HAP-1 (cell line): Measurements from ENCODE around the gene AK3.
A peak's percentile ranks its signal among the peaks of the same experiment; 100 is the strongest.

ENCODE experiments used
- DNase-seq, 2 experiments: peaks; one replicate each; pipeline ENCODE4 v3.0.0-alpha.2; 2016 to 2020; ENCODE audit warnings: low spot score in 2 of 2
- H3K27me3 ChIP-seq: fragments of 250-450 bp; sonication (Bioruptor Pico); 2 replicates; pipeline ENCODE4 v1.5.1; 2020; ENCODE audit warnings: low read depth, mild to moderate bottlenecking, moderate library complexity
- H3K36me3 ChIP-seq: fragments of 250-450 bp; sonication (Bioruptor Pico); replicated peaks from 2 replicates; pipeline ENCODE4 v1.5.1; 2020; ENCODE audit warnings: mild to moderate bottlenecking
- H3K4me1 ChIP-seq: fragments of 250-450 bp; sonication (Bioruptor Pico); 2 replicates; pipeline ENCODE4 v1.5.1; 2020; ENCODE audit warnings: mild to moderate bottlenecking
- H3K4me3 ChIP-seq: fragments of 250-450 bp; sonication (Bioruptor Pico); 2 replicates; pipeline ENCODE4 v1.5.1; 2020; ENCODE audit warnings: mild to moderate bottlenecking, moderate library complexity
- H3K9me3 ChIP-seq: fragments of 250-450 bp; sonication (Bioruptor Pico); 2 replicates; pipeline ENCODE4 v1.5.1; 2020; ENCODE audit warnings: mild to moderate bottlenecking, moderate library complexity
- in situ Hi-C: fragments of 300-500 bp; cut with MboI; formaldehyde crosslinking; loops from 3 replicates; pipeline ENCODE4 v1.14.3; 2020; ENCODE audit warnings: low sequenced_read_pairs, inconsistent platforms, mixed read lengths

The AK3 gene

DNA sequence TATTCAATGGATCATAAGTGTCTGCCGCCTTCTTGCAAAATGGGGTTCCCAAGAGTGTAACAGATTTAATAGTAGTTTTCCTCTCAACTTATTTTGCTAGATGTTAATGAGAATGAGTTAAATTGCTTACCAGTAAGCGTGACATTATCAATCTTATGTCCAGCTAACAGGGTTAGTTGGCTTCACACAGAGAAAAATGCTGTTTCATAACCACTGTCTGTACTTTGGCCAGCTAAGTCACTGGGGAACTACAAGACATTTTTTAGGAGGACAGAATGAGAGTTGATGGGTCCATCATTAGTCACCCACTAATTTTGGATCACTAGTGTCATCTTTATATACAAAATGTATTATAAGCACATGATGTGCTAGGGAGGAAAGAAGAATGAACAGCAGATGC lies 60.3 kb downstream of the AK3 start:
- no peaks in the 10 kb centered on the region for H3K27me3 ChIP-seq
- H3K4me3 ChIP-seq, result peak overlapping the region; percentile 55
- no peak for DNase-seq
- in situ Hi-C loops, result no loop called here
- H3K9me3 ChIP-seq, result no peaks in the 10 kb centered on the region
- H3K36me3 ChIP-seq, result peaks cover 11% of the 10 kb centered on the region
- peaks cover 19% of the 10 kb centered on the region for H3K4me1 ChIP-seq

DNA sequence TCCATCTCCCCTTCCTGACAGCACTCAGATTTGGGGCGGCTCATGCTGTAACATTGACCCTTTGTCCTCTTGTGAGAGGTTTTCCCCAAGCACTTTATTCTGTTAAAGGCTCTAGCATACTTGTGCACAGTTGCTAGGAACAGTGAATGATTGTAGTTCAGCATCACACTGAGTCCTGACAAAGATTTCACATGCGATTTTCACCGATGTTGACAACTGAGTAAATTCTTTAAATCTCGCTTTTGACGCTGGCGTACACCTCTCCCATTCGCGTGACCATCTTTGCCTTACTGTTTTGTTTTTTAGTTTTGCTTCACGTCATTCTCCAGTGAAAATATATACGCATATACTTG lies 60.9 kb downstream of the AK3 start:
- in situ Hi-C loops, result no loop called here
- H3K9me3 ChIP-seq, result no peaks in the 10 kb centered on the region
- peaks cover 19% of the 10 kb centered on the region for H3K4me1 ChIP-seq
- H3K36me3 ChIP-seq, result peaks cover 5% of the 10 kb centered on the region
- DNase-seq, result no peak
- no peaks in the 10 kb centered on the region for H3K27me3 ChIP-seq
- peak overlapping the region; percentile 55 for H3K4me3 ChIP-seq

DNA sequence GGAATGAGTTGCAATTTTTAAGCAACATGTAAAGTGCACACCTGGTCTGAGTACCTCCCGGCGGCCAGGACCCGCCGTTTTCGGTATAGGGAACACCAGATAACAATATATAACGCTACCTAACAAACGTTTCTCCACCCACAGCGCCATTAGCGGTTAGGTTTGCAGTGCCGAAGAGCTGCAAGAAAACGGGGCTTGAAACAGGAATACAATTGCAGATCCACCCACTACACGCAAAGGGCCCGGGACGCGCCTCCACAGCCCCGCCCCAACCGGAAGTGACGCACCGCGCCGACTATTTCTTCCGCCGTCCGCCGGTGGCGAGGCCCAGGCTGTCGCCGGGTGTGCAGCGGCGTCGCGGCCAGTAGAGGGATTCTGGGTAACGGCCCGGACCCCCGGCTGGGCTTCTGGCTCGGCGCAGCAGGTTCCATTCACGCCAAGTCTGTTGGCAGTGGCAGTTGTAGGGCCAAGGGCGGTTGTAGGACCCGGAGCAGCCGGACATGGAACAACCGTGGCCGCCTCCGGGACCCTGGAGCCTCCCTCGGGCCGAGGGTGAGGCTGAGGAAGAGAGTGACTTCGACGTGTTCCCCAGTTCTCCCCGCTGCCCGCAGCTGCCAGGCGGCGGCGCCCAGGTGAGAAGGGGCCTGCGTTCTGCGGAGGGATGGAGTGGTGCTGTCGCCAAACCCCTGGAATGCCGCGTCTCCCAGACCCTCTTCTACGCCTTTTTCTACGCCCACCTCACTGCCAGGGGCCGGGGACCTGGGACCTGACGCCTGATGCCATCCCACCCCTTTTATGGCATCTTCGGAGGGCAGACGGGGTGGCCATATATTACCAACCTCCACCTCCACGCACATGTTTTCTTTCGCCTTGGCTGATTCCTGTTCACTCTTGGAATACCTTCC lies 61.5 kb downstream of the AK3 start, which contains the start of gene CDC37L1:
Gene CDC37L1, plus strand, starts transcription at position 302 of the 905 bp plus-strand sequence. Its CDS starts 199 bp downstream, at position 501.
- H3K9me3 ChIP-seq, result no peaks in the 10 kb centered on the region
- in situ Hi-C loops, result no loop called here
- peaks cover 3% of the 10 kb centered on the region; the same call in 1 of the 2 replicates for H3K36me3 ChIP-seq
- peaks cover 19% of the 10 kb centered on the region for H3K4me1 ChIP-seq
- H3K27me3 ChIP-seq, result no peaks in the 10 kb centered on the region
- peak; percentile 88 to 99 for DNase-seq
- peak within 1 kb of the TSS; percentile 55 for H3K4me3 ChIP-seq

DNA sequence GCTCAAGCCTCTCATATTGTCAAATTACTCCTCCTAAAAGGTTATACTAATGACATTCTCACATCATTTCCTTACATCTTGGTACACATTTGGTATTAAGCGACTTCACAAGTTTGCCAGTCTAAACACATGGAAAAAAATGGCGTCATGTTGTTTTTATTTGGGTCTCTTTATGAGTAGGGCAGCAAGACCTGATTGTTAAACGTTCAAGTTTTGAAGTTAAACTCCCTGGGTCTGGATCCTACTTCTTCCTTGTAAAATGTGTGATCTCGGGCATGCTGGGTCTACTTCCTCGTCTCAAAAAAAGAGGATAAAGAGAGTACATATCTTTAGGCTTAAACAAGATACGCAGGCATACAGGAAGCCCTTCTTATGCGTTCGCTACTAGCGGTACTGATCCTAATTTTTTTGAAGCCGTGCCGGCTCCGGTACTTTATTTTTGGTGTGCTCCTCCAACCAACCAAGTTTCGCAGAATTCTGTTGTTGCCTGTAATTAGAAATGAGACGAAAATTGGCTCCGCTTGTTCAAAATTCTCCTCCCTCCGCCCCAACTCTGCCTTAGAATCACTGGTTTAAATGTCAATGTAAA lies 62.2 kb downstream of the AK3 start:
- Histone ChIP-seq H3K36me3 (peaks cover 3% of the 10 kb centered on the region; the same call in 1 of the 2 replicates), H3K27me3 (no peaks in the 10 kb centered on the region), H3K4me3 (peak overlapping the region; percentile 55), H3K4me1 (peaks cover 19% of the 10 kb centered on the region), H3K9me3 (no peaks in the 10 kb centered on the region)
- peak in 1 of 2 experiments; percentile 15 for DNase-seq
- in situ Hi-C loops, result no loop called here

DNA sequence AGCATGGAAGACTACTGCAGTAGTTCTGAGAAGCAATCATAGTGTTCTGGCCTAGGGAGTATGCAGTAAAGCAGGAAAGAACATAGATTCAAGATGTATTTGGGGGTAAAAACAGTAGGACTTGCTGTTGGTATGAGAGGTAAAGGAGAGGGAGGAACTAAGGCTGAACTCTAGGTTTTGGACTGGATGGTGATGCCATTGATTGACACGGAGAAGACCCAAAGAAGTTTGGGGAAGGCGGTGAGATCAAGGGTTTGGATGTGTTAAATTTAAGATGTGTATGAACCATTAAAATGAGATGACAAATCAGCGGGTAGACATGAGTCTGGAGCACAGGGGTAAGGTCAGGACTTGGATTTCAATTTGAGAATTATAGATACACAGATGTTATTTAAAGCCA lies 63.6 kb downstream of the AK3 start:
- in situ Hi-C loops, result no loop called here

DNA sequence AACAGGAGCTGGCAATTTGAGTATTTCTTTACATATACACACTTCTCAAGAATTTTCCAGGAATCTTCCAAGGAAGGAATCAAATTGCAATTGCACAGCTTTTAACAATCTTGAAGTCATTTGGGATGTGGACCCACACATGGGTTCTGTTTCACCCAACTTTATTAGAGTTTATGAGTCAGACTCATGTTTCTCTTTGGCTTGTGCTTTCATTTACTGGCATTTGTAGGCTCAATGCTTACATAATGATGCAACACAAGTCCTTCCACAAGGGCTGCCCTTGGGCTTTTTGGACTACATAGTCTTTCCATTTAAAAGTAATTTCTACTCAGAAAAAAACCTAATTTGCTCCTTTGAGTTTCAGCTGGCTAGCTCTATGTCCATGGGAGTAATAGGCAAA lies 66.2 kb downstream of the AK3 start:
- no peaks in the 10 kb centered on the region for H3K27me3 ChIP-seq
- no peaks in the 10 kb centered on the region for H3K9me3 ChIP-seq
- peaks cover 21% of the 10 kb centered on the region for H3K4me1 ChIP-seq
- in situ Hi-C loops, result no loop called here
- no peak overlapping the region for H3K4me3 ChIP-seq
- H3K36me3 ChIP-seq, result no peaks in the 10 kb centered on the region
- DNase-seq, result no peak

More for the DNA sequence above, 63.6 kb downstream of the AK3 start:
- Histone ChIP-seq H3K9me3 (no peaks in the 10 kb centered on the region), H3K4me1 (peaks cover 19% of the 10 kb centered on the region), H3K27me3 (no peaks in the 10 kb centered on the region), H3K4me3 (no peak overlapping the region), H3K36me3 (no peaks in the 10 kb centered on the region)
- no peak for DNase-seq

DNA sequence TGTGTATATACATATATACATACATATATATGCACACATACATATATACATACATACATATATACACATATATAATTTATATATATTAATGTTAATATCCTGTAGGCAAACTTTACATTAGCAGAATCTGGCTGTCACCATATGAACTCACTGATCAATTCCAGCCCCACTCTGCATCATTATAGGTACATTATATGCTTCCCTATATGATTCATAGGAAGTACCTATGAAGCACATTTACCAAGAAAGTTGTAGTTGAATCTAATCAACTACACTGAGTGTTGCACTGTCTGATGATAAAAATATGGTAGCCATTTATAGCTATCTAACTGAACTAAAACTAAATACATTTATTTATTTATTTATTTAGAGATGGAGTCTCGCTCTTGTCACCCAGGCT lies 69.3 kb downstream of the AK3 start:
- H3K4me1 ChIP-seq, result peaks cover 12% of the 10 kb centered on the region
- no peaks in the 10 kb centered on the region for H3K27me3 ChIP-seq
- H3K4me3 ChIP-seq, result no peak overlapping the region
- H3K9me3 ChIP-seq, result no peaks in the 10 kb centered on the region
- DNase-seq, result no peak
- in situ Hi-C loops, result no loop called here
- no peaks in the 10 kb centered on the region for H3K36me3 ChIP-seq

DNA sequence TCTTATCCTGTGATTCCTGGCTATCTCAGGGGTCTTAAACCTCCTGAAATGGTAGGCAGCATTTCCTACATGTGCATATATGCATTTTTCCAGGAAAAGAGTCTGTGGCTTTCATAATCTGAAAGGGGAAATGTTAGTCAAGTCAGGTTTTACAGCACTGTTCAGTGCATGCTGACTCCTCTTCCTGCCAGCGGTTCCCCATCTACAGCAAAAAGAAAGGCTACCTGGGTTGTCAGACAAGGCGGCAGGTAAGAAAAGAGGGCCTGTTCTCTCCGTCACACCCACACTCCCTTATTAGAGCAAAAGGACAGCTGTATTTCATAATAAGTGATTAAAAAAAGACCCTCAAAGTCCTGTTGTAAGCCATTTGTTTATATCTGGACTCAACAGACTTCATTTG lies 70.4 kb downstream of the AK3 start:
- in situ Hi-C loops, result no loop called here
- peaks cover 16% of the 10 kb centered on the region for H3K4me1 ChIP-seq
- no peak overlapping the region for H3K4me3 ChIP-seq
- no peaks in the 10 kb centered on the region for H3K36me3 ChIP-seq
- no peaks in the 10 kb centered on the region for H3K9me3 ChIP-seq
- no peaks in the 10 kb centered on the region for H3K27me3 ChIP-seq
- no peak for DNase-seq

DNA sequence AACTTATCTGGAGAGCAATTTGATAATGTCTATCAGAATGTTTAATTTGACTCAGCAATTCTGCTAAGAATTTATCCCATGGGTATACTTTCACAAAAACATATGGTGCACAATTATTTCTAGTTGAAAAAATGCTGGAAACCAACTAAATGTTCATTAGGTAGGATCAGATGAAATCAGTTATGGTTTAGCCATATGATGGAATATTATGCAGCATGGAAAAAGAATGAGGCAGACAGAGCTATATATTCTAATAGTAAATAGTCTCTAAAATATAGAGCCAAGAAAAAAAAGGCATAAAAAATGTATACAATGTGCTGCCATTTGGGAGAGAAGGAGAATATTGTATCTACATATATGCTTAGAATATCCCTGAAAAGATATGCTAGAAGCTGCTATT lies 71.1 kb downstream of the AK3 start:
- Histone ChIP-seq H3K36me3 (no peaks in the 10 kb centered on the region), H3K27me3 (no peaks in the 10 kb centered on the region), H3K9me3 (no peaks in the 10 kb centered on the region), H3K4me1 (peaks cover 22% of the 10 kb centered on the region), H3K4me3 (no peak overlapping the region)
- no peak for DNase-seq
- in situ Hi-C loops, result no loop called here

- Histone ChIP-seq H3K9me3 (no peaks in the 10 kb centered on the region), H3K36me3 (no peaks in the 10 kb centered on the region), H3K4me1 (peaks cover 28% of the 10 kb centered on the region), H3K4me3 (no peak overlapping the region), H3K27me3 (no peaks in the 10 kb centered on the region)
- no peak for DNase-seq
- in situ Hi-C loops, result no loop called here
These were observed 72.4 kb downstream of the AK3 start for GRCh38 chr9:4668604-4669003.

GRCh38 chr9:4667681-4668080 lies 73.3 kb downstream of the AK3 start:
- Histone ChIP-seq H3K9me3 (no peaks in the 10 kb centered on the region), H3K4me1 (peaks cover 37% of the 10 kb centered on the region), H3K4me3 (no peak overlapping the region), H3K27me3 (no peaks in the 10 kb centered on the region), H3K36me3 (no peaks in the 10 kb centered on the region)
- DNase-seq, result no peak
- in situ Hi-C loops, result no loop called here

- DNase-seq, result peak in 1 of 2 experiments; percentile 43
- Histone ChIP-seq H3K4me3 (peak within 1 kb of the TSS; percentile 13), H3K36me3 (no peaks in the 10 kb centered on the region), H3K9me3 (no peaks in the 10 kb centered on the region), H3K4me1 (peaks cover 38% of the 10 kb centered on the region), H3K27me3 (no peaks in the 10 kb centered on the region)
- in situ Hi-C loops, result no loop called here
These were observed 74.8 kb downstream of the AK3 start, which contains the start of gene SPATA6L for GRCh38 chr9:4666042-4666699. SPATA6L (minus strand) TSS chr9:4666480; CDS start chr9:4666250, 230 bp downstream.

GRCh38 chr9:4665357-4665756 lies 75.6 kb downstream of the AK3 start:
- H3K27me3 ChIP-seq, result no peaks in the 10 kb centered on the region
- H3K4me3 ChIP-seq, result no peak overlapping the region
- H3K36me3 ChIP-seq, result no peaks in the 10 kb centered on the region
- in situ Hi-C loops, result no loop called here
- peaks cover 31% of the 10 kb centered on the region for H3K4me1 ChIP-seq
- no peaks in the 10 kb centered on the region for H3K9me3 ChIP-seq
- no peak for DNase-seq

- no peaks in the 10 kb centered on the region for H3K36me3 ChIP-seq
- no peak for DNase-seq
- H3K4me3 ChIP-seq, result peak overlapping the region; percentile 58
- no peaks in the 10 kb centered on the region for H3K9me3 ChIP-seq
- peaks cover 30% of the 10 kb centered on the region for H3K4me1 ChIP-seq
- in situ Hi-C loops, result no loop called here
- no peaks in the 10 kb centered on the region for H3K27me3 ChIP-seq
These were observed 77.0 kb downstream of the AK3 start for GRCh38 chr9:4663956-4664355.
